Neural cell (in vitro differentiated cells): Measurements from ENCODE around the gene BCAR3. TPM values are rescaled to one million over a fixed set of nuclear protein-coding genes. Genes with fewer than 3 reads are reported as not detected.

ENCODE experiments used
- H2AFZ ChIP-seq: fragments of 200-600, 300-800 bp; sonication (generic), shearing (Covaris generic); 2 replicates; pipeline ENCODE4 v1.6.0; 2014; ENCODE audit warnings: low read depth, mild to moderate bottlenecking, antibody characterized with exemption, low read length, moderate library complexity
- H3F3A ChIP-seq: fragments of 200-600 bp; shearing (Covaris generic); 2 replicates; pipeline ENCODE4 v1.6.1; 2016; ENCODE audit warnings: mild to moderate bottlenecking, moderate library complexity, mixed read lengths, antibody characterized with exemption, low read length; ENCODE audit not compliant: insufficient read depth, poor library complexity, severe bottlenecking
- H3K27ac ChIP-seq: fragments of 200-600, 300-800 bp; sonication (generic), shearing (Covaris generic); 2 replicates; pipeline ENCODE4 v1.5.1; 2014; ENCODE audit warnings: mild to moderate bottlenecking, low read length, moderate library complexity
- H3K27me3 ChIP-seq: fragments of 300-800, 200-600 bp; sonication (generic), shearing (Covaris generic); 2 replicates; pipeline ENCODE4 v1.6.0; 2014; ENCODE audit warnings: mild to moderate bottlenecking, low read depth, low read length, moderate library complexity; ENCODE audit not compliant: insufficient read depth
- H3K36me3 ChIP-seq: fragments of 300-800, 200-600 bp; sonication (generic), shearing (Covaris generic); 2 replicates; pipeline ENCODE4 v1.5.1; 2014; ENCODE audit warnings: mild to moderate bottlenecking, antibody characterized with exemption, low read length, moderate library complexity; ENCODE audit not compliant: insufficient read depth
- H3K4me2 ChIP-seq: fragments of 300-800, 200-600 bp; sonication (generic), shearing (Covaris generic); 2 replicates; pipeline ENCODE4 v1.6.0; 2014; ENCODE audit warnings: mild to moderate bottlenecking, low read length
- H3K4me3 ChIP-seq: fragments of 300-800, 200-600 bp; sonication (generic), shearing (Covaris generic); 2 replicates; pipeline ENCODE4 v1.5.1; 2014; ENCODE audit warnings: mild to moderate bottlenecking, low read length, moderate library complexity
- H3K79me2 ChIP-seq: fragments of 200-600 bp; shearing (Covaris generic); replicated peaks from 2 replicates; pipeline ENCODE4 v1.6.0; 2014; ENCODE audit warnings: mild to moderate bottlenecking, low read length, moderate library complexity; ENCODE audit not compliant: insufficient read depth
- H3K9ac ChIP-seq: fragments of 300-800, 200-600 bp; sonication (generic), shearing (Covaris generic); 2 replicates; pipeline ENCODE4 v1.6.1; 2016; ENCODE audit warnings: mild to moderate bottlenecking, low read length, mixed read lengths
- H3K9me2 ChIP-seq: fragments of 200-600 bp; shearing (Covaris generic); 2 replicates; pipeline ENCODE4 v1.6.1; 2016; ENCODE audit warnings: mild to moderate bottlenecking, low read length, mixed read lengths; ENCODE audit not compliant: insufficient read depth
- H3K9me3 ChIP-seq: fragments of 200-600, 300-800 bp; sonication (generic), shearing (Covaris generic); 2 replicates; pipeline ENCODE4 v1.6.1; 2016; ENCODE audit warnings: mild to moderate bottlenecking, mixed run types, low read length, moderate library complexity, mixed read lengths
- H4K20me1 ChIP-seq: fragments of 200-600 bp; shearing (Covaris generic); 2 replicates; pipeline ENCODE4 v1.6.1; 2016; ENCODE audit warnings: mild to moderate bottlenecking, mixed run types; ENCODE audit not compliant: insufficient read depth
- EP300 ChIP-seq: fragments of 450-650 bp; conservative IDR thresholded peaks from 2 replicates; pipeline ENCODE4 v1.6.1; 2014; ENCODE audit warnings: antibody characterized with exemption, mild to moderate bottlenecking, moderate library complexity; ENCODE audit not compliant: poor library complexity, severe bottlenecking
- EZH2 ChIP-seq: fragments of 200-600, 300-800 bp; shearing (Covaris generic), sonication (generic); IDR thresholded peaks from 2 replicates; pipeline ENCODE4 v1.6.1; 2014; ENCODE audit warnings: antibody characterized with exemption, low read length, borderline replicate concordance, mild to moderate bottlenecking; ENCODE audit not compliant: insufficient read depth, poor library complexity, severe bottlenecking
- MXI1 ChIP-seq: fragments of 450-650 bp; conservative IDR thresholded peaks from 2 replicates; pipeline ENCODE4 v1.6.1; 2014; ENCODE audit warnings: antibody characterized with exemption, mild to moderate bottlenecking; ENCODE audit not compliant: poor library complexity, severe bottlenecking
- POLR2AphosphoS5 ChIP-seq: IDR thresholded peaks from 2 replicates; pipeline ENCODE4 v1.6.1; 2012
- RAD21 ChIP-seq: fragments of 450-650 bp; conservative IDR thresholded peaks from 2 replicates; pipeline ENCODE4 v1.6.1; 2014; ENCODE audit warnings: antibody characterized with exemption, mild to moderate bottlenecking, moderate library complexity
- REST ChIP-seq: IDR thresholded peaks from 2 replicates; pipeline ENCODE4 v1.6.1; 2012; ENCODE audit warnings: borderline replicate concordance
- SMC3 ChIP-seq: fragments of 450-650 bp; conservative IDR thresholded peaks from 2 replicates; pipeline ENCODE4 v1.6.1; 2014; ENCODE audit warnings: antibody characterized with exemption, mild to moderate bottlenecking, moderate library complexity; ENCODE audit not compliant: poor library complexity
- TAF1 ChIP-seq: IDR thresholded peaks from 2 replicates; pipeline ENCODE4 v1.6.1; 2012; ENCODE audit warnings: low read depth
- polyA plus RNA-seq: library from polyadenylated mRNA; depleted of rRNA; stranded (reverse); fragments of >200 nt; gene quantifications from 2 replicates; pipeline ENCODE4 v1.2.3, GENCODE V29; 2014
- TF ChIP-seq, protein P1 (sequence below): fragments of 450-650 bp; IDR thresholded peaks from 2 replicates; pipeline ENCODE4 v1.5.1; 2014; ENCODE audit warnings: antibody characterized with exemption, mild to moderate bottlenecking, moderate library complexity; ENCODE audit not compliant: poor library complexity, severe bottlenecking

Gene BCAR3
- polyA plus RNA-seq, 1 donor from 2014 or later, result 2.5 TPM

DNA sequence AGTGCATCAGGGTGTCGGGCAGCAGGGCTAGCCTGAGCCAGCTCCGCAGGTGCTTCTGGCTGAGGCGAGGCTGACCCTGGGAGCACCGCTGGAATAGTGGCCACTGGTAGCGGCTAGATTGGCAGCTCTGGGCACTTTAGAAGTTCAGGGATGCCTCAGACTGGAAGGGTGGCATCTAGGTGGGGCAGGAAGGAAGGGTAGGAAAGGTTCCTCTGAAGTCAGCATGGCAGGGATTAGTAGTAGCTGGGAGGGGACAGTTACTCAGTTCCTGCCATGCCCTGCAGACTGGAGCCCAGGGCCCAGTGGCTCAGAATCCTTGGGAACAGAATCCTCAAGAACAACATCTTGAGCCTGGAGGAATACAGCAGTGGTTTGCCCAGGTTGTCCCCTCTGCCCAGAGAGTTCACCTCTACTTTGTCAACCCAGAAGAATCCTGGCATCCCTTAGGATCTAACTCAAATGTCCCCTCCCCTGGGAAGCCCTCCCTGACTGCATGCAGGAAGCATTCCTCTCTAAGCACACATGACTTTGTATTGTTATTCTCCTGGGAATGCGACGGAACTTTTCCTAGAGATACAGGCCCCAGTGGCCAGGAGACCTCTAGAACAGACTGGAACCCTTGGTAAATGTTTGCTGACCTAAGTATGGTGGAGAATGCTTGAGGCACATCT, 39.5 kb upstream of the BCAR3 start:
- Histone ChIP-seq H3K4me2 (no peak overlapping the region), H3F3A (no peaks in the 10 kb centered on the region), H2AFZ (no peak overlapping the region), H3K9ac (no peak overlapping the region), H3K36me3 (no peaks in the 10 kb centered on the region), H3K9me3 (no peaks in the 10 kb centered on the region), H3K4me3 (no peak overlapping the region), H3K27me3 (no peaks in the 10 kb centered on the region), H3K27ac (no peak overlapping the region), H4K20me1 (no peaks in the 10 kb centered on the region), H3K9me2 (no peaks in the 10 kb centered on the region), H3K79me2 (no peaks in the 10 kb centered on the region)
- TF ChIP-seq SMC3 (no peak), EZH2 (no peak), REST (no peak), MXI1 (no peak), POLR2AphosphoS5 (no peak)

GRCh38 chr1:93717640-93718039, 36.0 kb upstream of the BCAR3 start:
- no peaks in the 10 kb centered on the region for H4K20me1 ChIP-seq
- H3K9me2 ChIP-seq, result no peaks in the 10 kb centered on the region
- no peaks in the 10 kb centered on the region for H3F3A ChIP-seq
- no peaks in the 10 kb centered on the region for H3K9me3 ChIP-seq
- no peaks in the 10 kb centered on the region for H3K36me3 ChIP-seq
- no peaks in the 10 kb centered on the region for H3K79me2 ChIP-seq
- H3K9ac ChIP-seq, result no peak overlapping the region
- no peak overlapping the region for H3K4me2 ChIP-seq
- H3K27ac ChIP-seq, result no peak overlapping the region
- H3K4me3 ChIP-seq, result no peak overlapping the region
- TF ChIP-seq, protein P1, sequence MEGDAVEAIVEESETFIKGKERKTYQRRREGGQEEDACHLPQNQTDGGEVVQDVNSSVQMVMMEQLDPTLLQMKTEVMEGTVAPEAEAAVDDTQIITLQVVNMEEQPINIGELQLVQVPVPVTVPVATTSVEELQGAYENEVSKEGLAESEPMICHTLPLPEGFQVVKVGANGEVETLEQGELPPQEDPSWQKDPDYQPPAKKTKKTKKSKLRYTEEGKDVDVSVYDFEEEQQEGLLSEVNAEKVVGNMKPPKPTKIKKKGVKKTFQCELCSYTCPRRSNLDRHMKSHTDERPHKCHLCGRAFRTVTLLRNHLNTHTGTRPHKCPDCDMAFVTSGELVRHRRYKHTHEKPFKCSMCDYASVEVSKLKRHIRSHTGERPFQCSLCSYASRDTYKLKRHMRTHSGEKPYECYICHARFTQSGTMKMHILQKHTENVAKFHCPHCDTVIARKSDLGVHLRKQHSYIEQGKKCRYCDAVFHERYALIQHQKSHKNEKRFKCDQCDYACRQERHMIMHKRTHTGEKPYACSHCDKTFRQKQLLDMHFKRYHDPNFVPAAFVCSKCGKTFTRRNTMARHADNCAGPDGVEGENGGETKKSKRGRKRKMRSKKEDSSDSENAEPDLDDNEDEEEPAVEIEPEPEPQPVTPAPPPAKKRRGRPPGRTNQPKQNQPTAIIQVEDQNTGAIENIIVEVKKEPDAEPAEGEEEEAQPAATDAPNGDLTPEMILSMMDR, result no peak
- TF ChIP-seq REST (no peak), EZH2 (no peak), RAD21 (no peak), EP300 (no peak), MXI1 (no peak), POLR2AphosphoS5 (no peak), SMC3 (no peak), TAF1 (no peak)
- H3K27me3 ChIP-seq, result no peaks in the 10 kb centered on the region
- H2AFZ ChIP-seq, result no peak overlapping the region
